HG02885 (cell line): ENCODE measurements around the gene ACSS2.
"Not testable (repeated sequence)": the region's sequence is repeated elsewhere in the genome, so short reads cannot be mapped to it uniquely, and the experiment has no call there.

Experiments
- ATAC-seq: cut with Tn5 transposase; IDR thresholded peaks from one replicate; pipeline ENCODE4 v1.9.1; 2021; ENCODE audit warnings: mild to moderate bottlenecking; ENCODE audit not compliant: unreplicated experiment, poor library complexity

Gene ACSS2

DNA sequence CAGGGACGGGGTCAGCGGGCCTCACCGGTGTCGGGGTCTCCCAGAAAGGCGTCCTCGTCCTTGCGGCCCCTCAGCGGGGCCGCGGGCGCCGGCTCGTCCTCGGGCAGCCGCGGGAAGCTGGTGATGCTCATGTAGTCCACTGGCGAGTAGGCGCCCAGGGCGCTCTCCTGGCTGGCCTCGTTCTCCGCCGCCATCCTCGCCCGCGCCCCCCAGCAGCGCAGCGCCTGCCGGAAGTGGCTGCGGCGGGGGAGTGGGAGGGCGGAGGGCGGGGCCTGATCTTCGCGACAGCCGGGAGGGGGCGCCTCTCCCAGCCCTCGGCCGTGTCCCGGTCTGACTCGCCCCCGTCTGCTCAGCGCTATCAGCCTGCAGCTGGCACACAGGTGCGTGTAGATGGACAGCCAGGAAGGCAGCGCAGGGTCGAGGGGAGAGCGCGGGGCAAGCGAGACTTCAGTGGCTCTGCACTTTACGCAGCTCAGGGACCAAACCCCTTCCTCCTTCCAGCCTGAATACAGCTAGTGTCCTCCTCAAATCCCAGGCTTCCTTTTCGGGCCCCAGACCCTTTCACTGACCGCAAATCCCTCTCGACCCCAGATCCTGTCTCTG, 3.7 kb upstream of the ACSS2 start, which contains the start of gene GGT7:
TSS of gene GGT7 (minus strand) at position 235 of the 603 bp plus-strand sequence. CDS start at position 194, 41 bp downstream.
- ATAC-seq: peak; percentile 54

DNA sequence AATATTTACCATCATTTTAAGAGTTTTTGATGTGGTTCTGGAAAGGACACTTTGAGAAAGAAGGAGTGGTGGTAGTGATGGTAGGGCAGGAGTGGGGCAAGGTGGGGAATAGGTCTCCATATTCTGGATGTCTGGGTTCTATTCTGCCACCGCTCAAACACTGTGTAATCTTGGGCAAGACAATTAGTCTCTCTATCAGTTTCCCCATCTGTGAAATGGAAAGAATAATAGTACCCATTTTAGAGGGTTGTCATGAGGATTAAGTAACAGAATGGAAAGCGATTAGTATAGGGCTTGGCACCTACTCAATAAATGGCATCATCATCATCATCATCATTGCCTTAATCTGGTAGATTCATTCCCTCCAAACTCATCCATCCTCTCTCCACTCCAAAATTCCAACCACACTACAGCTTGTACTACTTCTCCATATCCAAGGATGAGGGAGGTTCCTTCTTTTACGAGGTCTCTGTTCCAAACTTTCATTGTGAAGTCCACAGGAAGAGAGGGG, 2.8 kb upstream of the ACSS2 start:
- no peak for ATAC-seq

DNA sequence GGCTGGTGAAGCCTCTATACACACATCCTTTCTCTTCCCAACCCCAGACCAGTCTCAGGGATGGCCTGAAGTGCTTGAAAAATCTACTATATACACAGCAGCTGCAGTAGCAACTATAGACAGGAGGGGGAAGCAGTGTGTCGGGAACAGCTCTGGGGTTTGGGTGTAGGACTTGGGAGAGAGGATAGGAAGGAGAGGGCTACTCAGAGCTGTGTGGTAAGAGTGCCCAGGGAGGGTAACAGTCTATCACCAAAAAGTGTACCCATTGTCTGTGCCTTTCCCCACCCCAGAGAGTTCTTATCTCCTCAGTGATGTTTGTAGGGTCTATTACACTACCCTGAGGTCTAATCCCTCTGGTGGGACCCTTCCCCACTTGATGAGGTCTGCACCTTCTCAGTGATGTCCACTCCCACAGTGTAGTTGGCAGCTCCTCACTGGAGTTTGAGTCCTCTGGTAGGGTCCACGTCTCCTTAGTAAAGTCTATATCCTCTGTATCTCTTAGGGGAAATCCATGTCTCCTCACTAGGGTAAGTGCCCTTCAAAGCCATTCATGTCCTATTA, 2.2 kb upstream of the ACSS2 start:
- no peak for ATAC-seq

DNA sequence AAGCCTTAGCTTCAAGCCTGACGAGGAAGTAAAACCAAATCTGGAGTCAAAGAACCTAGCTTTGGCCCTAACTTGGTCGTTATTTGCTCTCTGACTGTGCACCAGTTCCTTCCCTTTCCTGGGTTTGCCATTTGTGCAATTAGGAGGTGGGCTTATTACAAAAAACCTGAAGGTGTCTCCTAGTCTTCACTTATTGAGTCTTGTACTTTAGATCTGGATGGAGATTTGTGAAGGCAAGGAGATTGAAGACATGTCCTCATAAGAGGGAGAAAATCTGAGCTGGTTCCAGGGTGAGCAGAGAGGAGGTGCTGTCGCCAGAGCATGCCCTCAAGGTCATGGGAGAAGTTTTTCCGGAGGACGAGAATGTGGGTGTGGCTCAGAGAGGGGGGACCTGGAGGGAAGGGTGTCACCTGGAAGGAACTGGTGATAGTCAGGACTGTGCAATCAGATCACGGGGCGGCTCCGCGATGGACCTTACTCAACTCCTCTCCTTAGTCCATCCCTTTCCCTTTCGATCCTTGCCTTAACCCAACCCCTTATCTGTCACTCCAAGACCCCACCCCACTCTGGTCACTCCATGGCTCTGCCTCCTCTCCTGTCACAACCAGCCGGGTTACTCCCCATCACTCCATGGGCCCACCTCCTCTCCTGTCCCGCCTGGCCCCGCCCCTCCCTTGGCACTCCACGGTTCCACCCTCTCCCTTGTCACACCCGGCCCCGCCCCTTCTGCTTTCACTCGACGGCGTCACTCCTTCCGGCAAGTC, 588 bp upstream of the ACSS2 start:
- ATAC-seq: peak; percentile 72

DNA sequence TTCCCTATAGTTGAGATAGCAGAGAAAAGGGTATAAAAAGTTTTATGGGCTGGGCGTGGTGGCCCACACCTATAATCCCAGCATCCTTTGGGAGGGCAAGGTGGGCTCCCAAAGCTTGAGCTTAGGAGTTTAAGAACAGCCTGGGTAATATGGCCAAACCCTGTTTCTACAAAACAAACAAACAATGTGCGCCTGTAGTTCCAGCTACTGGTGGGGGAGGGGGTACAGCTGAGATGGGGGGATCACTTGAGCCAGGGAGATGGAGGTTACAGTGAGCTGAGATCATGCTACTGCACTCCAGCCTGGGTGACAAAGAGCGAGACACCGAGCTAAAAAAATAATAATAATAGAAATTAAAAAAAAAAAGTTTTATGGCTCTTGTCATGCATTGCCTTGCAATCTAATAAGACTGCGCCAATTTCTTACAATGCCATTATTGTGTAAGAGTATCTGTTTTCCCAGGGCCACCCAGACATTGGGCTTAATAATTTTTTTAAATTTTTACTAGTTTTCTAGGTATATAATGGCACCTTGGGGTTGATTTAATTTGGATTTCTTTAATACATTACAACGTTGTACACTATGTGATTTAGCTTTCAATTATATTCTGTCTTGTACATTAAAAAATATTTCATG, 3.9 kb downstream of the ACSS2 start:
- no peak for ATAC-seq

DNA sequence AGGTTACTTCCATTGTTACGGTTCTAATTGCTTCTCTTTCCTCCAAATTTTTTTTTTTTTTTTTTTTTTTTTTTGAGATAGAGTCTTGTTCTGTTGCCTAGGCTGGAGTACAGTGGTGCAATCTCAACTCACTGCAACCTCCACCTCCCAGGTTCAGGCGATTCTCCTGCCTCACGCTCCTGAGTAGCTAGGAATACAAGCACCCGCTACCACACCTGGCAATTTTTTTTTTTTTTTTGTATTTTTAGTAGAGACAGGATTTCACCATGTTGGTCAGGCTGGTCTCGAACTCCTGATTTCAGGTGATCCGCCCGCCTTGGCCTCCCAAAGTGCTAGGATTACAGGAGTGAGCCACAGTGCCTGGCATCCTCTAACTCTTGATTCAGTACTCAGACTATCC, 4.6 kb downstream of the ACSS2 start:
- ATAC-seq: not testable (repeated sequence)

DNA sequence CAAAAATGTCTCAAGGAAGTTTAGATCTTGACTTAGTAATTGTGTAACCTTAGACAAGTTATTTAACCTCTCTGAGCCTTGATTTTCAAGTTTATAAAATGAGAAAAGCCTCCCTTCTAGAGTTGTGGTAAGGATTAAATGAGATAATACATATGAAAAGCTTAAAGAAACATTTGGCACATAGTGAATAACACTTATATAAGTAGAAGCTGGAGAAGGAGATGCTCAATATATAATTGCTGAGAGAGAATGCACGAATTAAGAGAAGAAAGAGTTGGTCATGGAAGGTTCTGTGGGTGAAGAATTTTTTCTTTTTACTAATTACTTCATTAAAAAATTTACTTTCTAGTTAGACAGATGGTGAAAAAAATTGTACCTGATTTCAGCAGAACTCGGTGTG, 5.3 kb downstream of the ACSS2 start:
- ATAC-seq: no peak

DNA sequence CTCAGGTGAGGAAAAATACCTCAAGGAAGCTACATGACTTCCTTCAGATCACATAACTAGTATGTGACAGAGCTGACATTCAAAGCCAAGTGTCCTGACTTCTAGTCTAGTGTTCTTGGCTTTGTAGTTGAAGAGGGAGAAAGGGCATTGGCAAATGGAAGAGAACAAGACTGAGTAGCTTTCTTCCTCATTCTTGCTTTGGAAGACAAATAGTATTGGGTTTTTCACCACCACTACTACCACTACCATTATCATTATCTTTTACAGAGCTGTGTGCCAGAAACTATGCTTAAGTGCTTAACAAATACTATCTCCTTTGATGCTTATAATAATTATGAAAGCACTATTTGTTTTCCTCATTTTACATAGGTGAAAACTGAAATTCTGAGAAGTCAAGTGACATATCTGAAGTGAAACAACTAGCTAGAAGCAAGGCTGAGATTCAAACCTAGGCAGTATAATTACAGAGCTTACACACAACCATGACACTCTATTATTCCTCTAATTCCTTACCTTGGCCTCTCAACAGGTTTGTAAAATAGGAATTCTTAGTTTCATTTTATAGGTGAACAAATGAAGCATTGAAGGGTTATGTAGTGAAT, 6.8 kb downstream of the ACSS2 start:
- no peak for ATAC-seq

DNA sequence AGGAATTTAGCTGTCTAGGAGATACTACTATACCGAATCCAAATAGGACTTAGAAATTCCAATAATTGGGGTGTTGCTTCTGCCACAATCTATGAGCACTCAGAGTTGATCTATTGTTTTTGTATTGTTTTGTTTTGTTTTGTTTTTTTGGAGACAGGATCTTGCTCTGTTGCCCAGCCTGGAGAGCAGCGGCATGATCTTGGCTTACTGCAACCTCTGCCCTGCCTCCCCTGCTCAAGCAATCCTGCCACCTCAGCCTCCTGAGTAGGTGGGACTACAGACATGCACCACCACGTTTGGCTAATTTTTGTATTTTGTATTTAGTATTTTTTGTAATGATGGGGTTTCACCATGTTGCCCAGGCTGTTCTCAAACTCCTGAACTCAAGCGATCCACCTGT, 7.4 kb downstream of the ACSS2 start:
- no peak for ATAC-seq

DNA sequence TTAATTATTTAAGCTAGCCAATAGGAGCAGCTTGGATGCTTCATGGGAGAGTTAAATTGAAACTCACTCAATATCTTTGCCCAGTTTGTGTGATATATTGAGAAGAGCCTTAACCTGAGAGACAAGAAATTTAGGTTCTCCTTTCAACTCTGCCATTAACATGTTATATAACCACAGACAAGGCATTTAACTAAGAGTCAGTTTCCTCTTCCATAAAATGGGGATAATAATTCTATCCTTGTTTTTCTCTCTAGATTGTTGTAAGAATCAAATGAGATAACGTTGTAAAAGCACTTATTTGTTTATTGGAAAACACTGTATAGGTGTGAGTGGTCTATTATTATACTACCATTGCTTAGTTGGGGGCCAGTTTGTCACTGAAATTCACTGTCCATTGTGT, 7.8 kb downstream of the ACSS2 start:
- ATAC-seq: no peak

DNA sequence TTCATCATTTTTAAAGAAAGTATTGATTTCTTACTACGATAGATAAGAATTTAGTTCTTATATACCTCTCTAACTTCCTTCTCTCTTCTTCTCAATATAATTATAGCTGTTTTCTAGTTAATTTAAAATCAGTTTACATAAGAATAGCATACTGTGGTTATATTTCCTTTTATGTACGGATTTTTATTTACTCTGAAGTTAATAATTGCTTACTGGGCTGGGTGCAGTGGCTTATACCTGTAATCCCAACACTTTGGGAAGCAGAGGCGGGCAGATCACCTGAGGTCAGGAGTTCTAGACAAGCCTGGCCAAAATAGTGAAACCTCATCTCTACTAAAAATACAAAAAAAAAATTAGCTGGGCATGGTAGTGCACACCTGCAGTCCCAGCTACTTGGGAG, 9.7 kb downstream of the ACSS2 start:
- no peak for ATAC-seq

DNA sequence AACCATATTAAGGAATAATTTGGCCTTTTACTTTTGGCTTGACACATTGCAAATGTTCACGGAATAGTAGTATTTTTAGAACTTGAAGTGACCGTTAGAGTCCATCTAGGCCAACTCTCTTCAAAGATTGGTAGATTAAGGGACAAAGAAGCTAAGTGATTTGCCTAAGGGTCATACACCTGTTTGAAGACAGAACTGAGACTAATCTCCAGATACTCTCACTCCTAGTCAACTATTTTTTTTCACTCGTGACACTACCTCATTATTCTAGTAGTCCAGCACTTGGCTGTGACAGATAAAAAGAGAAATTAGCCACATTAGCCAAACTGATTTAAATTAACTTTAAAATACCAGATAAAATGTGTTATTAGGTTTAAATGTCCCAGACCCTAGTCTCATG, 10.6 kb downstream of the ACSS2 start:
- ATAC-seq: no peak

DNA sequence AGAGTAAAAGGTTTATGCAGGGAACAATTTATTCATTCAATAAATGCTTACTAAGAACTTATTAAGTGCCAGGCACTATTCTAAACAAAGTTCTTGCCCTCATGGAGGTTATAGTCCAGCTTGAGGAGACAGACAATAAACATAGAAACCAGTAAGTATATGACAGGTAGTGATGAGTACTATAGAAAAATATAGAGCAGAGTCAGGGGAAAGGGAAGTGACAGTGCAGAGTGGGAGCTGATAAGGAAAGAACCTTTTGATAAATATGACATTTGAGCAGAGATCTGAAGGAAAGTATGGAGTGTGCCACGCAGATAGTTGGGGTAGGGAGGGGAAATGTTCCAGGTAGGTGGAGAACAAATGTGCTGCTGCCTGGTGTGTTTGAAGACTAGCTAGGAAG, 12.1 kb downstream of the ACSS2 start:
- ATAC-seq: no peak

DNA sequence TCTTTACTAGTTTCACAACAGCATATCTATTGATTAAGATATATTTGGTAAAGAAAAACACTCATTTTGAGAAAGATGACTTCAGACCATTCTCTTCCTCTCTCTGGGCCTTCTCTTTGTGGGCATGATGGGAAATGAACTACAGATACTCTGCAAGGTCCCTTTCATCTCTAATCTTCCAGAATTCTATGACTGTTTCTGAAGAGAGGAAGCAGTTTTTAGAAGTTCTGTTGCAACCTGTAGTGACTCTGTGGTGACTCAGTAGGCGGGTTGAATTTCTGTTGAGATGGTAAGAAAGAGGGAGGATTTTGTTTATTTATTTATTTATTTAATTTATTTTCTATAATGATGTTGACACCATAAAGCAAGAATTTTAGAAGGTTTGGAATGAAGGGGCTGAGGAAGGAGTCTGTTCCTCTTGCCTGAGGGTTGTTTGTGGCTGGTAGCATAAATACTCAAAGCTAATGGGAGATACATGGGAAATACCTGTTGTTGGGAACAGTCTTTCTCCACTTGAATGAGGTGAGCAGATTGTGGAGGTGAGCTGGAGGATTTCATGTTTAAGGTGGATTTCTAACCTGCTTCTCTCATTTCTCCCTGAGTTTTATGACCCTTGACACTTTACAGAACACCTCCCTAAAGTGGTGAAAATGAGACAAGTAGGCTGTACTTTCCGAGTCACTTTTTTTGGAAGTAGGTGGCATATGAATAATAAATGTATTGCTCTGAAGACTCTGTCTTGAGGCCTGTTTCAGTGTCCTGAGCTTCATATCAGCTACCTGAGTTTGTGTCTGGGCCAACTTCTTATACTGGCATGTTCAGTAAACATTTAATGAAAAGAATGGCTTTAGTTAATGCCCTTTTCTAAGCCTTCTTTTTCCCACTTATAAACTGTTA, 15.0 kb downstream of the ACSS2 start:
- ATAC-seq: no peak

DNA sequence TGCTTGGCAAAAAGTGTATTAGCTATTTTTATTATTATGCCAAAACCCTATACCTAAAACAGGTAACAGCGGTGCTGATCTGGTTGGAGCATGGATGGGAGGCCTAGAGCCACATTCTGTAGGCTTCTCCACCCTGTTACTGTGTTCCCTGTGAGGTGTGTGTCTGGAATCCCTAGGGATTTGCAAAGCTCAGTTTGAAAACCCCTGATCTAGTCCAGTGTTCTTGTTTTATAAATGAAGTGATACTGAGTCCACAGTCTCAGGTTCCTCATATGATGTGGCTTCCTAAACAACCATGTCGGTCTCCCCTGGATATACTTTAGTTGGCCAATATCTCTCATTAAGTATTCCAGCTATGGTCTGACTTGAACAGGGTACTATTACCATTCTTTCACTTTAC, 16.3 kb downstream of the ACSS2 start:
- no peak for ATAC-seq

DNA sequence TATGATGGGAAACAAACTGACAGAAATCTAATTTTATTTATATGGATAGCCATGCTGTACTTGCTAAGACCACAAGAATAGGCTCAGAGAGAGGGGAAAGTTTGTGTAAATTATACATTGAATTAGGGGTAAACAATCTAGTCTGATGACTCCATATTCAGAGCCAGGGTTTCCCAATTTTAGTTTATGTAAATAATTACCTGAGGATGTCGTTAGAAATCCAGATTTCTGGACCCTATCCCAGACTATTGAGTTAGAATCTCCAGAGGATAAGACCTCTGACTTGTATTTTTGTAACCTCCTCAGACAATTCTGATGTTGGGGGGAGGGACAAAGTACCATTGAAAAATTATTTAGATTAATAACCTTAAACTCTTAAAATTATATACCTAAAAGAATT, 18.3 kb downstream of the ACSS2 start:
- ATAC-seq: no peak

DNA sequence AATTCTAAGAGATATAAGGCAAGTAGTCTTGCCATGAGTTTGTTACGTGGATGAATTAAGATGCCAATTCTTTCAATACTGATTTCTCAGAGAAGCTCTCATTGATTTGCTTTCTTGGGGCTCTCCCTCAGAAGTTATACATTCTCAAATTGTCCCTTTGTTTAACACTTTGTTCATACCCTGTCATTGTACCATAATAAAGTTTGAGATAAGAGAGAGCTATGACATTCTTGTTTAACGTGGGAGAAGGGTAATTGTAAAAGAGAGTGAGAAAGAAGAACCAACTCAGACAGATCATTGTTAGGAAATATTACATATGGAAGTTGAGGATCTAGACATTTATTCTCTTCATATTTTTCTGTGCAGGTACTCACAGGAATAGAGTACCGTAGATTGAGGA, 19.1 kb downstream of the ACSS2 start:
- ATAC-seq: no peak

DNA sequence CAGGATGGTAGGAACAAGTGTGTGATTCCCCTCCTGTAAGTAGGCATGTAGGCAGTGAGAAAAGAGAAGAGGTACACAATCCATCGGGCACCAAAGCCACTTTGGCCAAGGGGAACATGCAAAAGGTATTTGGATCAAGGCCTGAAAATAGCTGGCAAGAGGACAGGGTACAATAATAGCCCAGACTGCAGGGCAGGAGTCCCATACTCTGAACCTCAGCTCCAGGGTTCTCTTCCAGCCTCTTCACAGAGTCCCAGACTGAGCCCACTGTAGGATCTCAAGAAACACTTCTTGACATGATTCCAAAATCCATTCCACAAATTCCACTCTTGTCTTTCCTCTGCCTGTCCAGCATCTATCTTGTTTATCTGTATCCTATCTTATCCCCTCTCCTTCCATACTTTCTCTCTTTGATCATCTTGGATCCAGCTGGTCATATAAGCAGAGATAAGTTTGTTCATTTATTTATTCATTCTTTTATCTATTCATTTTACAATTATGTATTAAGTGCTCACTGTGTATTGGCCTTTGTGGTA, 19.7 kb downstream of the ACSS2 start:
- ATAC-seq: no peak

DNA sequence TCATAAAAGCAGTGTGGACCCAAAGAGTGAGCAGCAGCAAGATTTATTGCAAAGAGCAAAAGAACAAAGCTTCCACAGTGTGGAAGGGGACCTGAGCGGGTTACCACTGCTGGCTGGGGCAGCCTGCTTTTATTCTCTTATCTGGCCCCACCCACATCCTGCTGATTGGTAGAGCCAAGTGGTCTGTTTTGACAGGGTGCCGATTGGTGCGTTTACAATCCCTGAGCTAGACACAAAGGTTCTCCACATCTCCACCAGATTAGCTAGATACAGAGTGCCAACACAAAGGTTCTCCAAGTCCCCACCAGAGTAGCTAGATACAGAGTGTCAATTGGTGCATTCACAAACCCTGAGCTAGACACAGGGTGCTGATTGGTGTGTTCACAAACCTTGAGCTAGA, 21.7 kb downstream of the ACSS2 start:
- ATAC-seq: not testable (repeated sequence)
